ENCODE measurements around the gene FNDC3B.

Gene FNDC3B

GRCh38 chr3:172343117-172343516 lies 303.7 kb downstream of the FNDC3B start:
- Histone ChIP-seq H3K4me3 (ENCODE audit: low read length) (no peak overlapping the region), H3K4me2 (ENCODE audit: low read depth, low read length) (no peak overlapping the region), H3K9me2 (replicated peaks; ENCODE audit: insufficient read depth, low read length) (no peaks in the 10 kb centered on the region), H3K36me3 (replicated peaks; ENCODE audit: insufficient read depth, low read length) (peaks cover 23% of the 10 kb centered on the region), H3K4me1 (ENCODE audit: low read length) (no peaks in the 10 kb centered on the region), H3K9ac (ENCODE audit: low read length) (no peak overlapping the region), H3K79me2 (ENCODE audit: low read length) (0 out of 2 replicates have a peak, but pooled peaks cover 6% of the 10 kb centered on the region), H3K27ac (ENCODE audit: low read length) (no peak overlapping the region), H3F3A (ENCODE audit: insufficient read depth, low read length) (0 out of 2 replicates have a peak, but pooled peaks cover 2% of the 10 kb centered on the region), H3K9me3 (replicated peaks; ENCODE audit: insufficient read depth, low read length) (no peaks in the 10 kb centered on the region), H4K20me1 (ENCODE audit: insufficient read depth, low read length) (no peaks in the 10 kb centered on the region), H2AFZ (ENCODE audit: low read length) (no peak overlapping the region), H3K27me3 (replicated peaks; ENCODE audit: insufficient read depth, low read length) (no peaks in the 10 kb centered on the region)
- no peak for DNase-seq
- TF ChIP-seq EZH2 (optimal IDR thresholded peaks at IDR 0.05; ENCODE audit: low read depth, low read length) (no peak), EZH2phosphoT487 (IDR thresholded peaks at IDR 0.05; ENCODE audit: low read length) (no peak), CTCF (IDR thresholded peaks at IDR 0.05; ENCODE audit: low read length) (no peak)

GRCh38 chr3:172343979-172344378 lies 304.6 kb downstream of the FNDC3B start:
- no peak overlapping the region for H2AFZ ChIP-seq (ENCODE audit: low read length)
- H3K27ac ChIP-seq (ENCODE audit: low read length): no peak overlapping the region
- 0 out of 2 replicates have a peak, but pooled peaks cover 6% of the 10 kb centered on the region for H3K79me2 ChIP-seq (ENCODE audit: low read length)
- peaks cover 23% of the 10 kb centered on the region for H3K36me3 ChIP-seq (replicated peaks; ENCODE audit: insufficient read depth, low read length)
- no peak overlapping the region for H3K9ac ChIP-seq (ENCODE audit: low read length)
- DNase-seq: no peak
- TF ChIP-seq EZH2 (optimal IDR thresholded peaks at IDR 0.05; ENCODE audit: low read depth, low read length) (no peak), CTCF (IDR thresholded peaks at IDR 0.05; ENCODE audit: low read length) (no peak), EZH2phosphoT487 (IDR thresholded peaks at IDR 0.05; ENCODE audit: low read length) (no peak)
- no peak overlapping the region for H3K4me3 ChIP-seq (ENCODE audit: low read length)
- H3K9me2 ChIP-seq (replicated peaks; ENCODE audit: insufficient read depth, low read length): no peaks in the 10 kb centered on the region
- H4K20me1 ChIP-seq (ENCODE audit: insufficient read depth, low read length): no peaks in the 10 kb centered on the region
- no peaks in the 10 kb centered on the region for H3K4me1 ChIP-seq (ENCODE audit: low read length)
- H3K9me3 ChIP-seq (replicated peaks; ENCODE audit: insufficient read depth, low read length): no peaks in the 10 kb centered on the region
- no peaks in the 10 kb centered on the region for H3K27me3 ChIP-seq (replicated peaks; ENCODE audit: insufficient read depth, low read length)
- 0 out of 2 replicates have a peak, but pooled peaks cover 2% of the 10 kb centered on the region for H3F3A ChIP-seq (ENCODE audit: insufficient read depth, low read length)
- H3K4me2 ChIP-seq (ENCODE audit: low read depth, low read length): no peak overlapping the region

GRCh38 chr3:172346161-172346560 lies 306.8 kb downstream of the FNDC3B start:
- Histone ChIP-seq H3K9me3 (replicated peaks; ENCODE audit: insufficient read depth, low read length) (no peaks in the 10 kb centered on the region), H3K9me2 (replicated peaks; ENCODE audit: insufficient read depth, low read length) (no peaks in the 10 kb centered on the region), H3K4me2 (ENCODE audit: low read depth, low read length) (no peak overlapping the region), H3K4me1 (ENCODE audit: low read length) (no peaks in the 10 kb centered on the region), H3K9ac (ENCODE audit: low read length) (no peak overlapping the region), H3K79me2 (ENCODE audit: low read length) (0 out of 2 replicates have a peak, but pooled peaks cover 6% of the 10 kb centered on the region), H2AFZ (ENCODE audit: low read length) (no peak overlapping the region), H3K36me3 (replicated peaks; ENCODE audit: insufficient read depth, low read length) (peaks cover 21% of the 10 kb centered on the region), H4K20me1 (ENCODE audit: insufficient read depth, low read length) (no peaks in the 10 kb centered on the region), H3K27me3 (replicated peaks; ENCODE audit: insufficient read depth, low read length) (no peaks in the 10 kb centered on the region), H3K27ac (ENCODE audit: low read length) (no peak overlapping the region), H3F3A (ENCODE audit: insufficient read depth, low read length) (0 out of 2 replicates have a peak, but pooled peaks cover 2% of the 10 kb centered on the region), H3K4me3 (ENCODE audit: low read length) (no peak overlapping the region)
- TF ChIP-seq EZH2 (optimal IDR thresholded peaks at IDR 0.05; ENCODE audit: low read depth, low read length): no peak
- no peak for TF ChIP-seq EZH2phosphoT487 (IDR thresholded peaks at IDR 0.05; ENCODE audit: low read length)
- no peak for TF ChIP-seq CTCF (IDR thresholded peaks at IDR 0.05; ENCODE audit: low read length)
- no peak for DNase-seq
